Right lobe of liver (tissue), 4 donors: ENCODE data around the gene MIPEP.

Source experiments
- POLR2A ChIP-seq: fragments of 450-650 bp; IDR thresholded peaks from one replicate; pipeline ENCODE4 v1.6.1; 2017; ENCODE audit warnings: antibody characterized with exemption, mild to moderate bottlenecking
- TF ChIP-seq, protein P1 (sequence below), 4 donors: fragments of 200-600 bp in 3 of 4; fragments of 450-650 bp in 1 of 4; IDR thresholded peaks; one replicate each; pipeline versions ENCODE4 v1.5.1 to v1.8.0; 2016 to 2022; ENCODE audit warnings: antibody characterized with exemption in 4 of 4, mild to moderate bottlenecking in 2 of 4
- donor health status: DM: no; HTN: no; CAD: no.
- donor health status: DM: no; HTN: no; CAD: no.
- donor health status: DM: no; HTN: yes; CAD: no.

DNA sequence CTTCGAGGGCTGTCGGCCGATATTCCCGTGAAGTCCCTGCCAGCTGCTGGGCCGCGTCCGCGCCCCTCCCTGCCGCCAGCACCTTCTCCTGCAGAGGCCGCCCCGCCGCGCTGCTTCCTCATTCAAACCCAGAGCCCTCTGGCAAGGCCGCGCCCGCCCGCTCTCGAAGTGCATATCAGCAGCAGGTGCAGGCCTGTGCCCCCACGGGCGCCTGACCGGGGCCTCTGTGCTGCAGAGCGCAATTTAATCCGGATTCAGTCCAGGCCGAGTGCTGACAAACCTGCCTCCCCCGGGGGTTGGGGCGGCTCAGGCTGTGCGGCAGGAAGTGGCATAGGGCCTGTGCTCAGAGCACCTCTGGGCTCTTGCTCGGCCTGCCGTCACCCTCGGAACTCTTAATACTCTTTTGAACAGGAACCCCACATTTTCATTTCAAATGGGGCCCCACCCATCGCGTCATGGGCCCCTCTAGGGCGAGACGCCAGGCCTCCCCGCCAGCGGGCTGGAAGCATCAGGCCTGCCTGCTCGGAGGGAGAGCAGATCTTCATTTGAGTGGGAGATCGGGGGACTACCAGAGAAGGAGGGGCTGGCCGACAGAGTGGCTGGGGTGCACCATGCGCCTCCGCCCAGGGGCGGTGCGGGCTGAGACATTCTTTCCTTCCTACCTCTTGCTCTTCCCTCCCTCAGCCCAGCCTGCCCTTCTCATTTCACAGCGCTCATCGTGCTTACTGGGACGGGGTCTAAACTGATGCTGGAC is 193.3 kb downstream of the MIPEP start:
- TF ChIP-seq, protein P1, sequence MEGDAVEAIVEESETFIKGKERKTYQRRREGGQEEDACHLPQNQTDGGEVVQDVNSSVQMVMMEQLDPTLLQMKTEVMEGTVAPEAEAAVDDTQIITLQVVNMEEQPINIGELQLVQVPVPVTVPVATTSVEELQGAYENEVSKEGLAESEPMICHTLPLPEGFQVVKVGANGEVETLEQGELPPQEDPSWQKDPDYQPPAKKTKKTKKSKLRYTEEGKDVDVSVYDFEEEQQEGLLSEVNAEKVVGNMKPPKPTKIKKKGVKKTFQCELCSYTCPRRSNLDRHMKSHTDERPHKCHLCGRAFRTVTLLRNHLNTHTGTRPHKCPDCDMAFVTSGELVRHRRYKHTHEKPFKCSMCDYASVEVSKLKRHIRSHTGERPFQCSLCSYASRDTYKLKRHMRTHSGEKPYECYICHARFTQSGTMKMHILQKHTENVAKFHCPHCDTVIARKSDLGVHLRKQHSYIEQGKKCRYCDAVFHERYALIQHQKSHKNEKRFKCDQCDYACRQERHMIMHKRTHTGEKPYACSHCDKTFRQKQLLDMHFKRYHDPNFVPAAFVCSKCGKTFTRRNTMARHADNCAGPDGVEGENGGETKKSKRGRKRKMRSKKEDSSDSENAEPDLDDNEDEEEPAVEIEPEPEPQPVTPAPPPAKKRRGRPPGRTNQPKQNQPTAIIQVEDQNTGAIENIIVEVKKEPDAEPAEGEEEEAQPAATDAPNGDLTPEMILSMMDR (IDR thresholded peaks at IDR 0.05) = no peak
- TF ChIP-seq POLR2A = no peak
